ENCODE results near the gene PSENEN.
"Not testable (repeated sequence)": the region's sequence is repeated elsewhere in the genome, so short reads cannot be mapped to it uniquely, and the experiment has no call there.

The PSENEN gene

GRCh38 chr19:35718345-35719041 is 27.0 kb upstream of the PSENEN start:
- peak; percentile 50 for DNase-seq

GRCh38 chr19:35719402-35720162 is 25.9 kb upstream of the PSENEN start:
- DNase-seq = no peak

GRCh38 chr19:35720163-35720524 is 25.3 kb upstream of the PSENEN start:
- DNase-seq = no peak

- DNase-seq = no peak
Measured at GRCh38 chr19:35720648-35721047, 24.8 kb upstream of the PSENEN start.

GRCh38 chr19:35721374-35721773 is 24.1 kb upstream of the PSENEN start:
- no peak for DNase-seq

GRCh38 chr19:35722461-35722860 is 23.0 kb upstream of the PSENEN start:
- DNase-seq = no peak

GRCh38 chr19:35722897-35723296 is 22.6 kb upstream of the PSENEN start:
- DNase-seq = no peak

GRCh38 chr19:35723671-35724070 is 21.8 kb upstream of the PSENEN start:
- DNase-seq = no peak

- DNase-seq = not testable (repeated sequence)
Measured at GRCh38 chr19:35724132-35724531, 21.3 kb upstream of the PSENEN start.

- DNase-seq = no peak
Measured at GRCh38 chr19:35724560-35724959, 20.9 kb upstream of the PSENEN start.

GRCh38 chr19:35725216-35725861 is 20.1 kb upstream of the PSENEN start:
- no peak for DNase-seq

GRCh38 chr19:35727053-35727955 is 18.1 kb upstream of the PSENEN start:
- DNase-seq = no peak

GRCh38 chr19:35727956-35728706 is 17.3 kb upstream of the PSENEN start:
- no peak for DNase-seq

GRCh38 chr19:35729021-35729420 is 16.4 kb upstream of the PSENEN start:
- DNase-seq = no peak

- DNase-seq = no peak
Measured at GRCh38 chr19:35729763-35730162, 15.7 kb upstream of the PSENEN start.

GRCh38 chr19:35730326-35730725 is 15.1 kb upstream of the PSENEN start:
- DNase-seq = no peak

- no peak for DNase-seq
Measured at GRCh38 chr19:35731353-35731752, 14.1 kb upstream of the PSENEN start.

GRCh38 chr19:35731779-35732405 is 13.6 kb upstream of the PSENEN start:
- DNase-seq = no peak

- DNase-seq = no peak
Measured at GRCh38 chr19:35732540-35733179, 12.8 kb upstream of the PSENEN start.

GRCh38 chr19:35733180-35734125 is 12.0 kb upstream of the PSENEN start:
- no peak for DNase-seq

Measured in OCI-M1 (cell line).